ENCODE measurements around the gene HDAC4.
"Not testable (repeated sequence)": the region's sequence is repeated elsewhere in the genome, so short reads cannot be mapped to it uniquely, and the experiment has no call there.

HDAC4 gene

DNA sequence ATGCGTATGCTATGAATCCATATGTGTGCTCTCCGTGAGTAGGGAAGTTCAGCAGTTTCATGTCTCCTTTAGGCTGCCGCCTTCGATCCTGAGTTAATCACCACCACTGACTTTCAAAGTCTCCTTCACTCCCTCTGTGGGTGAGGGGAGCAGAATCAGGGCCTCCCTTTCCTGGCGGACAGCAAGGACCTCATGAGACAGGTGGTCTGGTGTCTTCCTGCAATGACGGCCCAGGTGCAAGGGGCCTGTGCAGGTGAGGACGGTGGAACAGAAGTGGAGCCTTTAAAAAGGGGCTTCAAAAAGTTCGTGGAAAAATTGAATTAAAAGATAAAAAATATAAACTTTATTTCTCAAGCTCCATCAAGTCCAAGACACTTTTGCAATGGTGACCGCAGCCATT lies 330.4 kb downstream of the HDAC4 start:
- Histone ChIP-seq H3K27ac (replicated peaks) (no peak overlapping the region), H3K27me3 (ENCODE audit: insufficient read depth, poor library complexity, severe bottlenecking) (no peaks in the 10 kb centered on the region), H3K4me3 (replicated peaks; ENCODE audit: insufficient read depth, low read length) (no peak overlapping the region)
- DNase-seq (ENCODE audit: low read depth in 1 of 2, low spot score in 1 of 2): no peak
- TF ChIP-seq GABPA (IDR thresholded peaks at IDR 0.05; ENCODE audit: low read depth): no peak
- TF ChIP-seq SPI1 (IDR thresholded peaks at IDR 0.05; ENCODE audit: borderline replicate concordance, low read depth): no peak
- no peak for TF ChIP-seq POLR2AphosphoS5 (IDR thresholded peaks at IDR 0.05; ENCODE audit: low read depth)

DNA sequence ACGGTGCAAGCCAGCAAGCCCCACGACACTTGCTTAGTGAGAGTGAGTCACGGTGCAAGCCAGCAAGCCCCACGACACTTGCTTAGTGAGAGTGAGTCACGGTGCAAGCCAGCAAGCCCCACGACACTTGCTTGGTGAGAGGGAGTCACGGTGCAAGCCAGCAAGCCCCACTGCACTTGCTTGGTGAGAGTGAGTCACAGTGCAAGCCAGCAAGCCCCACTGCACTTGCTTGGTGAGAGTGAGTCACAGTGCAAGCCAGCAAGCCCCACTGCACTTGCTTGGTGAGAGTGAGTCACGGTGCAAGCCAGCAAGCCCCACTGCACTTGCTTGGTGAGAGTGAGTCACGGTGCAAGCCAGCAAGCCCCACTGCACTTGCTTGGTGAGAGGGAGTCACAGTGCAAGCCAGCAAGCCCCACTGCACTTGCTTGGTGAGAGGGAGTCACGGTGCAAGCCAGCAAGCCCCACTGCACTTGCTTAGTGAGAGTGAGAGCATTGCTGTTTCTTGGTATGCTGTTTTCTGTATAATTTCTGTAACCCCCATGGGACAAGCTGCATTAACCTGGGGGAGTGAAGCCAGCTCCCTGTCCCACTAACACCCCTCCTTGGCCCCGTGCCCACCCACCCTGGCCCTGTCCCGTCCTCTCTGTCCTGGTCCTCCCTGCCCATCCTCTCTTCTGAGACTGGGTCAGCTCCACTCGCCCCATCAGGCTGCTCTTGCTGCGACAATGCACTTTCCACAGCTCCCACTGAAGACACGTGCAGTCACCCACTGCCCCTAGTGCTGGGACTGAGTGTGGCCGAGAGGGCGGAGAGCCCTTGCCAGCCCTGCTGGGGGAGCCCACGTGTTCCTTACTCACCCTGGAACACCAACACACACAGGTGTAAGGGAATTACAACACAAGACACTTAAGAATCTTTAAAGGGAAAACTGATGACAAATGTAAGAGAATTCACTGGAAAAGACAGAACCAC lies 331.2 kb downstream of the HDAC4 start:
- H3K27ac ChIP-seq (replicated peaks); H3K27me3 ChIP-seq (ENCODE audit: insufficient read depth, poor library complexity, severe bottlenecking); DNase-seq (ENCODE audit: low read depth in 1 of 2, low spot score in 1 of 2); H3K4me3 ChIP-seq (replicated peaks; ENCODE audit: insufficient read depth, low read length): not testable (repeated sequence)

- no peak for TF ChIP-seq POLR2AphosphoS5 (IDR thresholded peaks at IDR 0.05; ENCODE audit: low read depth)
- TF ChIP-seq CTCF (IDR thresholded peaks at IDR 0.05; ENCODE audit: insufficient read depth, low read length): no peak
- no peak for TF ChIP-seq GABPA (IDR thresholded peaks at IDR 0.05; ENCODE audit: low read depth)
- TF ChIP-seq REST (IDR thresholded peaks at IDR 0.05; ENCODE audit: insufficient replicate concordance, low read depth): no peak
- no peak for TF ChIP-seq SPI1 (IDR thresholded peaks at IDR 0.05; ENCODE audit: borderline replicate concordance, low read depth)
- no peak overlapping the region for H3K4me3 ChIP-seq (replicated peaks; ENCODE audit: insufficient read depth, low read length)
- H3K27ac ChIP-seq (replicated peaks): no peak overlapping the region
Measured at GRCh38 chr2:239068411-239068810, 332.4 kb downstream of the HDAC4 start.

DNA sequence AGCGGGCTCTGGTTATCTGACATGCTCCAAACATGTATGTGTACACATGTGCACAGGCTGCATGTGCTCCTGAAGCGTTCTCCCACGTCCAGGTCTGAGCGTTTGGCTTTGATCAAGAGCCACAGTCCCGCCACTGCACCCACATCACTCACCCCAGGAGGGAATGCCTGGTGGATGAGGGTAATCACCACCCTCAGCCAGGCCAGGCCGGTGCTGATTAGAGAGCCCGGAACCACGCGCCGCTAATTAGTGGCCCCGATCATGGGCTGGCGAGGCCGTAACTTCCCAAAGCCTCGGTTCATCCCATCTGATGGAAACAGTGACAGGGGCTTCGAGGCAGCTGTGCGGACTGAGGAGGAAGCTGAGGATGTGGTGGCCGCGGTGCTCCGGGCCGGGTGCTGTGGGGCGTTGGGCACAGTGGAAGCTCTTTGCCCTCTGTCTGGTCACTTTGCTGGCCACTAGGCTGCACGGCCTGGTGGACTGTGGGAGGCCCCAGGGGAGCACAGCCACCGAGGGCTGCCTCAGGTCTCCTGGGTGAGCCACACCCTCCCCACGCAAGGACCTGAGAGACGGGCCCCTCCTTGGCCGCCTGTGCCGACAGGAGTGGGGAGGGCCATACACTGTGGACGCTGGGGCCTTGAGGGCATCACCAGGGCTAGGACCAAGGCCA lies 333.5 kb downstream of the HDAC4 start:
- no peak overlapping the region for H3K27ac ChIP-seq (replicated peaks)
- TF ChIP-seq SPI1 (IDR thresholded peaks at IDR 0.05; ENCODE audit: borderline replicate concordance, low read depth): no peak
- H3K4me3 ChIP-seq (replicated peaks; ENCODE audit: insufficient read depth, low read length): no peak overlapping the region
- DNase-seq (ENCODE audit: low read depth in 1 of 2, low spot score in 1 of 2): no peak
- no peaks in the 10 kb centered on the region for H3K27me3 ChIP-seq (ENCODE audit: insufficient read depth, poor library complexity, severe bottlenecking)

More at GRCh38 chr2:239068411-239068810, 332.4 kb downstream of the HDAC4 start:
- no peak for DNase-seq (ENCODE audit: low read depth in 1 of 2, low spot score in 1 of 2)
- H3K27me3 ChIP-seq (ENCODE audit: insufficient read depth, poor library complexity, severe bottlenecking): no peaks in the 10 kb centered on the region

DNA sequence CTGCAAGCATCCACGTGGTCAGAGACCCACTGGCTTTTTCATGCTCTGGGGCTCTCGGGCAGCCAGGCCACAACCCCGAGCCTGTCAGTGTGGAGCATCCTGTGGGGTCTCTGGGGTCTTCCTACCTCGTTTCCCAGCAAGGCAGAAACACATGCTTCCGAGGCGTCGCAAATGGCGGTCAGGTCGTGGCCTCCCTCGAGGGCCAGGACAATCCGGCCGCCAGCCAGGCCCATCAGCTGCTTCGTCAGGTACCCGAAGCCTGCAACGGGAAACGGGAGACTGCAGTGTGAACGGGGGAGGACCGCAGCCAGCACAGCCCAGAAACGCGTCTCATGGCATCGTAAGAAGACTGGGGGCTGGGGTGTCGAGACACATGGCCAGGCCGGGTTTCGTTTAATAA lies 334.2 kb downstream of the HDAC4 start:
- H3K4me3 ChIP-seq (replicated peaks; ENCODE audit: insufficient read depth, low read length): no peak overlapping the region

More for the DNA sequence above, 334.2 kb downstream of the HDAC4 start:
- Histone ChIP-seq H3K27me3 (ENCODE audit: insufficient read depth, poor library complexity, severe bottlenecking) (no peaks in the 10 kb centered on the region), H3K27ac (replicated peaks) (no peak overlapping the region)
- DNase-seq (ENCODE audit: low read depth in 1 of 2, low spot score in 1 of 2): no peak
- TF ChIP-seq REST (IDR thresholded peaks at IDR 0.05; ENCODE audit: insufficient replicate concordance, low read depth): no peak
- TF ChIP-seq CTCF (IDR thresholded peaks at IDR 0.05; ENCODE audit: insufficient read depth, low read length): no peak
- no peak for TF ChIP-seq GABPA (IDR thresholded peaks at IDR 0.05; ENCODE audit: low read depth)
- TF ChIP-seq POLR2AphosphoS5 (IDR thresholded peaks at IDR 0.05; ENCODE audit: low read depth): no peak
- no peak for TF ChIP-seq SPI1 (IDR thresholded peaks at IDR 0.05; ENCODE audit: borderline replicate concordance, low read depth)

Measured in HL-60 (cell line).